Small intestine (tissue), 7 donors: Measurements from ENCODE around the gene PPP1R12C. TPM values are rescaled to one million over a fixed set of nuclear protein-coding genes. Genes with fewer than 3 reads are reported as not detected.
"Not testable (repeated sequence)": the region's sequence is repeated elsewhere in the genome, so short reads cannot be mapped to it uniquely, and the experiment has no call there.

ENCODE experiments used
- DNase-seq, 2 donors: peaks; one replicate each; pipeline versions ENCODE4 v3.0.0 to v3.0.0-alpha.2; 2013
- FAIRE-seq: peaks from 2 replicates; lab custom pipeline; 2012; peaks lifted over from hg19 to GRCh38; lab: Jason Lieb, UNC
- H3K27ac ChIP-seq, 3 donors: one replicate each; pipeline ENCODE4 v1.5.1; 2013; ENCODE audit warnings: low read length in 2 of 3, mild to moderate bottlenecking in 2 of 3, control low read depth in 1 of 3, inconsistent platforms in 1 of 3, low read depth in 1 of 3, moderate library complexity in 1 of 3
- H3K27me3 ChIP-seq, 3 donors: one replicate each; pipeline ENCODE4 v1.6.1; 2013; ENCODE audit warnings: low read length in 3 of 3, inconsistent platforms in 1 of 3; ENCODE audit not compliant: control insufficient read depth in 3 of 3, insufficient read depth in 3 of 3
- H3K36me3 ChIP-seq, 3 donors: one replicate each; pipeline ENCODE4 v1.6.1; 2013; ENCODE audit warnings: low read length in 3 of 3, inconsistent platforms in 1 of 3, low read depth in 1 of 3, mild to moderate bottlenecking in 1 of 3, moderate library complexity in 1 of 3; ENCODE audit not compliant: control insufficient read depth in 3 of 3, insufficient read depth in 2 of 3
- H3K4me1 ChIP-seq, 3 donors: one replicate each; pipeline ENCODE4 v1.6.1; 2013; ENCODE audit warnings: low read length in 2 of 3, inconsistent platforms in 1 of 3, low read depth in 1 of 3, mild to moderate bottlenecking in 1 of 3, moderate library complexity in 1 of 3; ENCODE audit not compliant: control insufficient read depth in 3 of 3, insufficient read depth in 2 of 3
- H3K4me3 ChIP-seq, 3 donors: one replicate each; pipeline ENCODE4 v1.5.1; 2013; ENCODE audit warnings: low read length in 3 of 3, control low read depth in 1 of 3, inconsistent platforms in 1 of 3, low read depth in 1 of 3, mild to moderate bottlenecking in 1 of 3, moderate library complexity in 1 of 3
- H3K9me3 ChIP-seq, 2 donors: one replicate each; pipeline ENCODE4 v1.6.1; 2013; ENCODE audit warnings: low read depth in 1 of 2, low read length in 1 of 2; ENCODE audit not compliant: control insufficient read depth in 2 of 2, insufficient read depth in 1 of 2
- WGBS, 3 donors: extraction: QIAGEN DNeasy Blood & Tissue Kit; methylation state at CpG; one replicate each; pipeline ENCODE4 v1.1.7; 2013; 5-methylcytosine and 5-hydroxymethylcytosine counted together
- polyA plus RNA-seq, 4 donors: library from polyadenylated mRNA; stranded (reverse) in 3 of 4; unstranded in 1 of 4; fragments of 200-250 nt in 3 of 4; fragments of 120-200 nt in 1 of 4; gene quantifications; one replicate each; pipeline versions ENCODE4 v1.2.1 to v1.2.3, GENCODE V29; 2013
- donor health status: healthy with polysubstance abuse.
- donor health status: control.
- donor health status: control.
- donor health status: Bipolar disorder and iron deficiency.
- donor health status: healthy.

PPP1R12C gene
- polyA plus RNA-seq, 4 donors: 68.3 to 192 (median 132) TPM

DNA sequence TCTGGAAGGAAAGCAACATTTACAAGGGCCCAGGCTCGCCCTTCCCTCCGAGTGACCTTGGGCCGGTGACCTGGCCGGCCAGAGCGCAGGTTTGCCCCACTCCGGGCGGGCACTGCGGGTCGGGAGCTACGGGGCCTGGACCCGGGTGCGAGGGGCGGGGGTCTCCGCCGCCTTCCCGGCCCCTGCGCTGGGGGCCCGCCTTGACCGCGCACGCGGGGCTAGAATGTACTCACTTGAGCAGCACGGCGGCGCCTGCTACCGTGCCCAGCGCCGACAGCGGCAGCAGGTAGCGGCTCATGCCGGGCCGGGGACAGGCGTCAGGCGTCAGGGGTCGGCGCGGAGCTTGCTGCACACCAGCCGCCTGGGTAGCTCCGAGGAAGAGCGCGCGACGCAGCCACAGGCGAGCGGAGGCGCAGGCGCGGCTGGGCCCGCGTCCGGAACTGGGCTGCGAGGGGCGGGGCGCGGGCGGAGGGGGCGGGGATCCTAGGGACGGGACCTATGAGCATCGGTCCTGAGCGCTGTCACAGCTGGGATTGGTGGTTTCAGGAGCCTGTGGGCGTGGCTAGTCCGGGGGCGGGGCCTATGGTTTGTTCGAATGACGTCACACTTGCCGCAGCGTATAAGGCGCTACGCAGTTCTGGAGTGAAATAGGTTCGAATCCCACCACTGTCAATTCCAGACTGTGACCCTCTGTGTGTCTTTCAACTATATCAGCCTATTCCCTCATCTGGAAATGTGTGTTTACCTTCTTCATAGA lies 54.5 kb downstream of the PPP1R12C start, which contains the start of gene RDH13:
TSS of gene RDH13 (minus strand) at position 414 of the 757 bp plus-strand sequence. CDS start at position 298, 116 bp downstream.
- Histone ChIP-seq H3K36me3 (peaks cover 3 to 6% (median 6%) of the 10 kb centered on the region in 3 donors), H3K27me3 (peaks cover 0 to 2% (median 0%) of the 10 kb centered on the region in 3 donors), H3K27ac (peak within 1 kb of the TSS in 2 of 3 donors; percentile 70 to 72), H3K4me1 (no peaks in the 10 kb centered on the region), H3K9me3 (no peaks in the 10 kb centered on the region), H3K4me3 (peak within 1 kb of the TSS; percentile 50 to 98 (median 86))
- peak; percentile 94 to 96 for DNase-seq
- no peak for FAIRE-seq
- WGBS, 3 donors: 0 to 1% (median 0%) methylated on average over 62 to 70 of the region's 70 CpGs

DNA sequence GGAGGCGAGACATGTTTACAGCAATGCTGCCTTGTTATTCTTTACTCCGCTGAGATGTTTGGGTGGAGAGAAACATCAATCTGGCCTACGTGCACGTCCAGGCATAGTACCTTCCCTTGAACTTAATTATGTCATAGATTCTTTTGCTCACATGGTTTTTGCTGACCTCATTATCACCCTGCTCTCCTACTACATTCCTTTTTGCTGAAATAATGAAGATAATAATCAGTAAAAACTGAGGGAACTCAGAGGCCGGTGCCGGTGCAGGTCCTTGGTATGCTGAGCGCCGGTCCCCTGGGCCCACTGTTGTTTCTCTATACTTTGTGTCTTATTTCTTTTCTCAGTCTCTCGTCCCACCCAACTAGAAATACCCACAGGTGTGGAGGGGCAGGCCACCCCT lies 57.1 kb downstream of the PPP1R12C start:
- H3K4me1 ChIP-seq, H3K4me3 ChIP-seq, H3K27ac ChIP-seq, FAIRE-seq, DNase-seq, H3K9me3 ChIP-seq, H3K27me3 ChIP-seq: not testable (repeated sequence)
- H3K36me3 ChIP-seq: peaks cover 5 to 25% (median 12%) of the 10 kb centered on the region in 3 donors
- 86 to 90% (median 89%) methylated on average over 9 of the region's 9 CpGs for WGBS, 3 donors

DNA sequence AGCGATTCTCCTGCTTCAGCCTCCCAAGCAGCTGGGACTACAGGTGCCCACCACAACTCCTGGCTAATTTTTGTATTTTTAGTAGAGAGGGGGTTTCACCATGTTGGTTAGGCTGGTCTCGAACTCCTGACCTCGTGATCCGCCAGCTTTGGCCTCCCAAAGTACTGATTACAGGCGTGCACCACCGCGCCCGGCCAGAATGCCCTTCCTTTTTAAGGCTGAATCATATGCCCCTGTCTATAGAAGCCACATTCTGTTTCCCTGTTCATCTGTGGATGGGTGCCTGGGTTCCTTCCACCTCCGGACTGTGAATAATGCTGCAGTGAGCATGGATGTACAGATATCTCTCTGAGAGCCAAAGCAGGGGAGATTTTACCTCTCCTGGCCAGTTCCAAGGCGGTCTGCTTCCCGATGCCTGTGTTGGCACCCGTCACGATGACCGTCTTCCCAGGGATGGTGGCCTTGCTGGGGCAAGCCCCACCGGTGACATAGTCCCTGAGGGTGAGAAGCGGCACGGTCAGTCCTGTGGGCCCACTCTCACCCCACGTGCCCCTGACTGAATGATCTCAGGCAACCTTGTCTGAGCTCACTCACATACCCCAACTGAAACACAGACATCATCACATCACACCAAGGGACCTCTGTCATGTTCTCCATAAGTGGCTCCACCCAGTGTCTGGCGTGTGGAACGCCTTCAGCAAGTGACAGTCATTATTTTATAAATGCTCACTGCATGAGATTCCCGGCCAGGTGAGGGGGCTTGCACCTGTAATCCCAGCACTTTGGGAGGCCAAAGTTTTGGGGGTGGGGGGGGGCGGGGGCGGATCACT lies 58.4 kb downstream of the PPP1R12C start:
- Histone ChIP-seq H3K4me3 (no peak overlapping the region), H3K36me3 (peaks cover 7 to 28% (median 16%) of the 10 kb centered on the region in 3 donors), H3K27ac (no peak overlapping the region), H3K9me3 (no peaks in the 10 kb centered on the region), H3K27me3 (no peaks in the 10 kb centered on the region), H3K4me1 (no peaks in the 10 kb centered on the region)
- no peak for FAIRE-seq
- DNase-seq: no peak
- WGBS, 3 donors: 95 to 97% (median 96%) methylated on average over 23 of the region's 23 CpGs

DNA sequence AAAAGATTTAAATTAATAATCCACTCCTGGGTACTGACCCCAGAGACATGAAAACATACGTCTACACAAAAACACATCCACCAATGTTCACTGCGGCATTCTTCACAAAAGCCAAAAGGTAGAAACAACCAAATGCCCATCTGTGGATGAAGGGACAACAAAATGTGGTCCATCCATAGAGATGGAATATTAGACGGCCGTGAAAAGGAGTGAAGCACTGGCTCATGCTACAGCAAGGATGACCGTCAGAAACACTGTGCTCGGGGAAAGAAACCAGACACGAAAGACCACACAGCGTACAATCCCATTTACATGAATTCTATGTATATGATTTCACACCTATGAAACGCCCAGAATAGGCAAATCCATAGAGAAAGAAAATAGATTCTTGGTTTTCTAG lies 60.6 kb downstream of the PPP1R12C start:
- FAIRE-seq (no peak), DNase-seq (no peak)
- H3K27me3 ChIP-seq: no peaks in the 10 kb centered on the region
- WGBS, 3 donors: 96 to 98% (median 97%) methylated on average over 9 of the region's 9 CpGs
- no peak overlapping the region for H3K27ac ChIP-seq
- no peaks in the 10 kb centered on the region for H3K4me1 ChIP-seq
- no peaks in the 10 kb centered on the region for H3K9me3 ChIP-seq
- no peak overlapping the region for H3K4me3 ChIP-seq
- H3K36me3 ChIP-seq: peaks cover 15 to 41% (median 19%) of the 10 kb centered on the region in 3 donors

DNA sequence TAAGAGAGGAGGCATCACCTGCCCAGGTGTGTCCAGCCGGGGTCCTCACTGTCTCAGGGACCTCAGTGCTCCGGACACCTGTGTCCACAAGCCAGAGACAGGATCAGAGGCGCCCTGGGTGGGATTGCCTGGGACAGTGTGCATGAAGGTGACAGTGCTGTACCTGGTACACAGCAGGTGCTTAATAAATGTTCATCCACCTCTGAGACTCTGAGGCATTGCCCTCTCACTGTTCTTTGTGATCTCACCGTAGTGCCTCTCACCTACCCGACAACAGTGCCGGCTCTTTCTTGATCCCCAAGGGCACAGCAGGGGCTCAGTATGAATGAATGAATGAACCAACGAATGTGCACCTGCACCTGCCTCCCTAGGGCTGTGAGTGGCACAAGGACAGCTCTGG lies 63.7 kb downstream of the PPP1R12C start:
- Histone ChIP-seq H3K27ac (no peak overlapping the region), H3K36me3 (peaks cover 12 to 59% (median 22%) of the 10 kb centered on the region in 3 donors), H3K4me3 (no peak overlapping the region), H3K4me1 (no peaks in the 10 kb centered on the region), H3K9me3 (no peaks in the 10 kb centered on the region), H3K27me3 (no peaks in the 10 kb centered on the region)
- no peak for FAIRE-seq
- WGBS, 3 donors: 82 to 98% (median 84%) methylated on average over 7 of the region's 7 CpGs
- no peak for DNase-seq

DNA sequence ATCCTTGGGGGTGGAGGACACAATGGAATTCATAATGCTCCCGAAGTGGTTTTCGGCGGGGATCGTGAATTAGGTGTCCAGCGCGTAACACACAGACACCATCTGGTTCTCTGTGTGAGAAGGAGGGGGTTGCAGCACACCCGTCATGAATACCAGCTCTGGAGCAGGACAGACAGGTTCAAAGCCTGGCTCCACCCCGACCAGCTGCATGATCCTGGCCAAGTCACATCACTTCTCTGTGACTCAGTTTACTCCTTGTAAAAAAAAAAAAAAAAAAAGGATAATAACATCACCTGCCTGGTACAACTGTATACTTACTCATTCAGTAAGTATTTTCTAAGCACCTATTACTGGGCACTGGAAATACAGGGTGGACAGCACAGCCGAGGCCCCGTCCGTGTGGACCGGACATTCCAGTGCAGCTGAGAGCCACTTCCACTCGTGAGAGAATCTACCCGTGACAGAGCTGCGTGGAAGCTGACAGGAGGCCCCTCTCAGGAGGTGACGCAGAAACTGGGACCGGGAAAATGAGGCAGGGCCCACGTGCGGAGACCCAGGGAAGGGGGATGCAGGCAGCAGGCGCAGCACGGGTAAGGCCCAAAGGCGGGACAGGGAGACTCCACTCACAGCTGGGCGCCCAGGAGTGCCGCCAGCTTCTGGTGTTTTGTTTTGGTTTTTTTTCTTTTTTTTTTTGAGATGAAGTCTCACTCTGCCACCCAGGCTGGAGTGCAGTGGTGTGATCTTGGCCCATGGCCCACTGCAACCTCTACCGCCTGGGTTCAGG lies 66.5 kb downstream of the PPP1R12C start:
- Histone ChIP-seq H3K4me3 (no peak overlapping the region), H3K27ac (no peak overlapping the region), H3K36me3 (peaks cover 22 to 66% (median 25%) of the 10 kb centered on the region in 3 donors), H3K27me3 (no peaks in the 10 kb centered on the region), H3K9me3 (no peaks in the 10 kb centered on the region), H3K4me1 (no peaks in the 10 kb centered on the region)
- no peak for FAIRE-seq
- WGBS, 3 donors: 96 to 97% (median 97%) methylated on average over 25 of the region's 25 CpGs
- no peak for DNase-seq

DNA sequence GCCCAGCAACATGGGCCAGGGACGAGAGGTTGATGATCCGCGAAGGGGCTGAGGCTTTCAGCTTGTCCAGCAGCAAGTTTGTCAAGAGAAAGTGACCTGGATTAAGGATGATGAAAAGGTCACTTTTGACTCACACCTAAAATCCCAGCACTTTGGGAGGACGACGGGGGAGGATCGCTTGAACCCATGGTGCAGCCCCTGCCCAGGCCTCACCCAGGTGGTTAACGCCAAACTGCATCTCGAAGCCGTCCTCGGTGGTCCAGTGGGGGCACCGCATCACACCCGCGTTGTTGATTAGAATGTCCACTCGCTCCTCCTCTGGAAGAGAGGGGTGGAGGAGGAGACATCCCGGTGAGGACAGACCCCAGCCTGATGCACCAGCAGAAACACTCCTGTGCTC lies 69.0 kb downstream of the PPP1R12C start:
- H3K9me3 ChIP-seq: no peaks in the 10 kb centered on the region

DNA sequence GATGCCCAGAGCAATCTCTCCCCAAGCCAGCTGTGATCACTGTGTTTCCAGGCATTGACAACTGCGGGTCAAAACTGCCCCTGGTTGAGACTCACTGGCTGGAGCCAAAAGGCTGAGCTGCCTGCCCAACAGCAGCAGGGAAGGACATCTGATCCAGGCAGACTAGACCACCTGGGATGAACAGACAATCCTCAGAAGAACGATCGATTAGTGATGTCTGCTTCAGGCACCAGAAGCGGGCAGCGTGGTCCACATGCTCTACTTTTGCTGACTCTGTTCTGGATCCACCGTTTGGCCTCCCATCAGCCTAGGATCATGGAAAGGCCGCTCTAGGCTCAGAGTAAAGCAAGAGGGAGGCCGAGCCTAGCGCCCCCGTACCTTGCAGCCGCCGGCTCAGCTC lies 69.5 kb downstream of the PPP1R12C start:
- Histone ChIP-seq H3K36me3 (peaks cover 21 to 65% (median 25%) of the 10 kb centered on the region in 3 donors), H3K4me1 (no peaks in the 10 kb centered on the region), H3K9me3 (no peaks in the 10 kb centered on the region), H3K4me3 (no peak overlapping the region), H3K27ac (no peak overlapping the region), H3K27me3 (no peaks in the 10 kb centered on the region)
- WGBS, 3 donors: 92 to 94% (median 93%) methylated on average over 12 of the region's 12 CpGs
- FAIRE-seq (no peak), DNase-seq (no peak)

More for the DNA sequence above, 69.0 kb downstream of the PPP1R12C start:
- WGBS, 3 donors: 95 to 97% (median 97%) methylated on average over 15 of the region's 15 CpGs
- Histone ChIP-seq H3K36me3 (peaks cover 24 to 66% (median 26%) of the 10 kb centered on the region in 3 donors), H3K27ac (no peak overlapping the region), H3K4me3 (no peak overlapping the region), H3K27me3 (no peaks in the 10 kb centered on the region), H3K4me1 (no peaks in the 10 kb centered on the region)
- no peak for FAIRE-seq
- no peak for DNase-seq
